Measurements from ENCODE around the gene CYP27C1.

CYP27C1 gene

GRCh38 chr2:127146071-127146725 lies 73.9 kb downstream of the CYP27C1 start:
- DNase-seq: no peak

GRCh38 chr2:127145280-127145895 lies 74.7 kb downstream of the CYP27C1 start:
- DNase-seq: no peak

- no peak for DNase-seq
Measured at GRCh38 chr2:127143841-127144782, 76.0 kb downstream of the CYP27C1 start.

GRCh38 chr2:127142663-127143630 lies 77.2 kb downstream of the CYP27C1 start:
- no peak for DNase-seq

DNA sequence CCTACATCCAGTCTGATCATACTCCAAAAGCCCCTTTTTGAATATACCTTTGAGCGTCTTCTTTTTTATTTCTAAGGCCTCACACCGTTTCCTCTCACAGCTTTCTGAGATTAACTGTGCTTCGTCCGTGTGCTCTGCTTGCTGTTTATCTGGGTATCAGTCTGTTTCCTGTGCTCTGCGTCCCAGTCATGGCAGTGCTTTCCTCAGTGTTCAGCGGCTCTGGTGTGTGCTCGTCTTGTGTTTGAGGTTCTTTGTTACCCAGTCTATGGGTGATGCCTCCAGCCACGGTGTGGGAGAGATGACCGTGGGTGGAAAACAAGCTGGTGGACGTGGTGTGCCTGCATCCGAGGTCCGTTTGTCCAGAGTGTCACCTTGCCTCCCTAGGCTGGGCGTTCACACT lies 79.6 kb downstream of the CYP27C1 start:
- no peak for DNase-seq

DNA sequence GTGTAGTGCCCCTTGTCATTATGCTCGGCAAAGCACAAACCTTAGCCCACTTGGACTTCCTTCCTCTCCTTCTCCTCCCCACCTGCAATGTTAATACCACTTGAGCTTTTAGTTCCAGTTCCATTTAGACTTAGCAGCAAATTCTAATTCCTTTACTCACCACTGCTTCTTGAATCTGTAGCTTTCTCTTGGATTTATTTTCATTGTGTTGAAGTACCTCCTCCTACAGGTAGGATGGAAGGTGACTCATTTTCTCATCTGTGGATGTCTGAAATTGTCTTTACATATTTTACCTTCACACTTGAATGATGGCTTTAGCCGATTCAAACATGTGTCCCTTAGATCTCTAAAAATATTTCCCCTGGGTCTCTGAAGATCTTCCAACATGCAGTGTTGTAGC lies 80.3 kb downstream of the CYP27C1 start:
- no peak for DNase-seq

DNA sequence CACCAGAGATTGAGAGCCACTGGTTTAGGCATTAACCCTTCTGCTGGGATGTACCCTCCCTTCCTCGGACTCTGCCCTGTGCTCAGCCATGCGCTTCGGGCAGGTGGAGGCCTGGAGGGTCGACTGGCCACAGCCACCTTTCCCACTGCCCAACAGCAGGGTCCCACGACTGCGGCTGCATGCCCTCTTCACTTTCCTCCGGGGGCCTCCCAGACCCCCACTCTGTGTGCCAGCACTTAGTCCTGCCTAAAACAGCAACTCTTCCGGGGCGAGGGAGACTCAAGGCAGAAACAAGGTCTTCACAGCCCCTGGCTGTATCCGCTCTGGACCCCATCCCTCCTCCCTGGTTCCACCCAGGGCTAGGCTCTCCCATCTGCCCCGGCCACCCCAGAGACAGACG lies 81.8 kb downstream of the CYP27C1 start:
- no peak for DNase-seq

DNA sequence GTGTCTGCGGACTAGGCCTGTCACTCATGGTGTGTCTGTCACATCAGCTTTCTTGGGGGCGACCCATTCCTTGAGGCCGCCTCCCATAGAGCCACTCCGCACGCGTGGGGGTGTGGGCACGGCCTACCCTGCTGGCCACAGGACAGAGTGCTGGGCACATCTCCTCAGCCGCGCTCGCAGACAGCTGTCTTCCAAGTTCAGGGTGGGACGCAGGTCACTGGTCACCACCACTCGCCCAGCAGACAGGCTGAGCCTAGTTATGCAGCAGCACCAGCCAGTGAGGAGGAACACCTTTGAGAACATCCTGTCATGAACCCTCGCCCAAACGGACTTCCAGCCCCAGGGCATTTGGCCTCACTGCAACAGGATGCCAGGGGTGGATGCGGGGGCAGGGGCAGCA lies 82.4 kb downstream of the CYP27C1 start:
- DNase-seq: no peak

GRCh38 chr2:127137225-127137624 lies 82.9 kb downstream of the CYP27C1 start:
- DNase-seq: no peak

DNA sequence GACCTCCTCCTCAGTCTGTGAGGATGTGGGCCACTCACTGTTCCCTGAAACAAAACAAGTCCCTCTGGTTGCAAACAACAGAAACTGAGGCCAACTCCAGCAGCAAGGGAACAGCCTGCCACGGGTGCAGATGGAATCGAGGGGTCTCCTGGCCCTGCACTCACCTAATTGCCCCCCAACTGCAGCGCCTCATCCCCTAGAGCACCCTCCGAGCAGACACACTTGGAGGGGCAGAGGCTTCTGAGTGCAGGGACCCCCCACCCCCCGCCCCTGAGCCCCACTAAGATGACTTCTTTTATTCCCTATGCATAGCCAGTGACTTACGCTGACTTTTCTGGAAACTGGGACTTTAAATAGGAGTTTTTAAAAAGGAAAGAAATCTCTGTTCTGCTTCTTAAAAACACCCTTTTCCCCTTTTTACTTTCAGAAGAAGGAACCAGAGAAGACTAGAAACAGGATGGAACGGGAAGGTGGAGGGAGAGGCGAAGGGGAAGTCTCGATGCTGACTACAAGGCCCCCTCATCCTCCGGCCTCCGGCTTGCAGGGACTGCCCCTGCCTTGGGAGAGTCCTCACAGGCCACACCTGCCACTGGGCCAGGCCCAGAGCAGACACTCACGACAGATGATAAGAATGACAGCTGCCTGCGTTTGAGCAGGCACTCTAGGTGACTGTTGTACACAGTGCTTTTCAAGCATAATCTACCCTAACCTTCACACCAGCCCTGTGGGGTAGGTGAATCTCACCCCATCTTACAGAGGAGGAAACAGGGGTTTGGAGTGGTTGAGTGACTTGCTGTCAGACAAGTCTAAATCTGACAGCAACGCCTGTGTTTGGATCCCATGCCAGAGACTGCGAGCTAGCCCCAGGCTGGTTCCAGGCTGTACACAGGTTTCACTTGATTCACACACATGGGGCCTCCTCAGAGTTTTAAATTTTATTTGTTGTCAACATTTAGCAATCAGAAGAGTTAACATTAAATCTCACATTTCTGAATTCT lies 85.0 kb downstream of the CYP27C1 start:
- DNase-seq: no peak

DNA sequence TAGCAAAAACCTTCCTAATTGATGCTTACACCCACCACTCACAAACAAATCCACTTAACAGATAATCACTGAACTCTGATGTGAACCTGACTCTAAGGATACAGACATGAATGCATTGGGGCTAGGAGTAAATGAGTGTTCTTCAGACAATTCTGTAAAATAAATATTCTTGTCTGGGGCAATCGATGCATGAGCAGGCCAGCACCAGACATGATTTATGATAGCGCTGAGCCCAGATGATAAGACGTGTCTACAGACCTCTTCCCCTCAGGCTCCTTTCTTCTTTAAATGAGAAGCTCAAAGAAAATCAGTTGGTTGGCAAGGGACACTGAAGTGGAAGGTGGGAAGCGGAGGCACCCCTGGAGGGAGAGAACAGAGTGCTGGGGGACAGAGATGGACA lies 85.9 kb downstream of the CYP27C1 start:
- no peak for DNase-seq

Measured in NCI-H1436 treated with DMSO at 0.1 percent for 48 hours (cell line).